Kidney epithelial cell (primary cell): ENCODE measurements around the gene ALDH1A2. TPM values are rescaled to one million over a fixed set of nuclear protein-coding genes. Genes with fewer than 3 reads are reported as not detected.

Experiments
- DNase-seq: peaks from one replicate; pipeline ENCODE4 v3.0.0-alpha.2; 2010; ENCODE audit warnings: low read depth
- H3K27me3 ChIP-seq: 2 replicates; pipeline ENCODE4 v1.6.0; 2011; ENCODE audit warnings: low read length; ENCODE audit not compliant: control insufficient read depth, insufficient read depth
- H3K36me3 ChIP-seq: 2 replicates; pipeline ENCODE4 v1.5.1; 2011; ENCODE audit warnings: low read length; ENCODE audit not compliant: control insufficient read depth, insufficient read depth
- H3K4me3 ChIP-seq: 2 replicates; pipeline ENCODE4 v1.5.1; 2011; ENCODE audit warnings: low read depth, mild to moderate bottlenecking, control low read depth, low read length
- total RNA-seq: library from RNA; depleted of rRNA; stranded (reverse); fragments of >200 nt; gene quantifications from 2 replicates; pipeline ENCODE4 v1.2.3, GENCODE V29; 2015
- TF ChIP-seq, protein P1 (sequence below): IDR thresholded peaks from 2 replicates; pipeline ENCODE4 v1.5.1; 2011; ENCODE audit warnings: mild to moderate bottlenecking, moderate library complexity, low read length, control low read depth, inconsistent platforms; ENCODE audit not compliant: insufficient read depth, poor library complexity, severe bottlenecking

The ALDH1A2 gene
- total RNA-seq, 1 donor from 2014 or later = 23.8 TPM

- TF ChIP-seq, protein P1, sequence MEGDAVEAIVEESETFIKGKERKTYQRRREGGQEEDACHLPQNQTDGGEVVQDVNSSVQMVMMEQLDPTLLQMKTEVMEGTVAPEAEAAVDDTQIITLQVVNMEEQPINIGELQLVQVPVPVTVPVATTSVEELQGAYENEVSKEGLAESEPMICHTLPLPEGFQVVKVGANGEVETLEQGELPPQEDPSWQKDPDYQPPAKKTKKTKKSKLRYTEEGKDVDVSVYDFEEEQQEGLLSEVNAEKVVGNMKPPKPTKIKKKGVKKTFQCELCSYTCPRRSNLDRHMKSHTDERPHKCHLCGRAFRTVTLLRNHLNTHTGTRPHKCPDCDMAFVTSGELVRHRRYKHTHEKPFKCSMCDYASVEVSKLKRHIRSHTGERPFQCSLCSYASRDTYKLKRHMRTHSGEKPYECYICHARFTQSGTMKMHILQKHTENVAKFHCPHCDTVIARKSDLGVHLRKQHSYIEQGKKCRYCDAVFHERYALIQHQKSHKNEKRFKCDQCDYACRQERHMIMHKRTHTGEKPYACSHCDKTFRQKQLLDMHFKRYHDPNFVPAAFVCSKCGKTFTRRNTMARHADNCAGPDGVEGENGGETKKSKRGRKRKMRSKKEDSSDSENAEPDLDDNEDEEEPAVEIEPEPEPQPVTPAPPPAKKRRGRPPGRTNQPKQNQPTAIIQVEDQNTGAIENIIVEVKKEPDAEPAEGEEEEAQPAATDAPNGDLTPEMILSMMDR = no peak
- DNase-seq = no peak
- no peaks in the 10 kb centered on the region for H3K27me3 ChIP-seq
- H3K4me3 ChIP-seq = no peak overlapping the region
- H3K36me3 ChIP-seq = no peaks in the 10 kb centered on the region
Measured at GRCh38 chr15:57941816-57942215, 123.7 kb downstream of the ALDH1A2 start.

- Histone ChIP-seq H3K36me3 (no peaks in the 10 kb centered on the region), H3K27me3 (no peaks in the 10 kb centered on the region), H3K4me3 (no peak overlapping the region)
- TF ChIP-seq, protein P1 = no peak
- DNase-seq = no peak
Measured at GRCh38 chr15:57932348-57932747, 133.2 kb downstream of the ALDH1A2 start.

DNA sequence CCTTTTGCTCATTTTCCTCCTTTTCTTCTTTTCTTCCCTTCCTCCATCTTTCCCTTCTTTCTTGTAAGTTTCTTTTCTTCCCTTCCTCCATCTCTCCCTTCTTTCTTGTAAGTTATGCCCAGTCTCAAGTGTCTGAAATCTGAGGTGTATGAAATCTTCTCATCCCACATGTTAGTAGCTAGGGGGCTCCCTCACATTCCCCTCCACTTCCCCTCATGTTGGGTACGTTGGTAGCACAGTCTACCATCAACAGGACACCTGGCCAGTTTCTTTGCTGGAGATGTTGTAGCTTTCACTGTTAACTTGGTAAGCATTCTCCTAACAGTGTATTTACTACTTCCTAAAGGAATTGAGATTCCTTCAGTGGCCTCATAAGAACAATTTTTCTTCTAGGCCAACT lies 133.9 kb downstream of the ALDH1A2 start:
- DNase-seq = no peak
- TF ChIP-seq, protein P1 = no peak
- Histone ChIP-seq H3K27me3 (no peaks in the 10 kb centered on the region), H3K36me3 (no peaks in the 10 kb centered on the region), H3K4me3 (no peak overlapping the region)

DNA sequence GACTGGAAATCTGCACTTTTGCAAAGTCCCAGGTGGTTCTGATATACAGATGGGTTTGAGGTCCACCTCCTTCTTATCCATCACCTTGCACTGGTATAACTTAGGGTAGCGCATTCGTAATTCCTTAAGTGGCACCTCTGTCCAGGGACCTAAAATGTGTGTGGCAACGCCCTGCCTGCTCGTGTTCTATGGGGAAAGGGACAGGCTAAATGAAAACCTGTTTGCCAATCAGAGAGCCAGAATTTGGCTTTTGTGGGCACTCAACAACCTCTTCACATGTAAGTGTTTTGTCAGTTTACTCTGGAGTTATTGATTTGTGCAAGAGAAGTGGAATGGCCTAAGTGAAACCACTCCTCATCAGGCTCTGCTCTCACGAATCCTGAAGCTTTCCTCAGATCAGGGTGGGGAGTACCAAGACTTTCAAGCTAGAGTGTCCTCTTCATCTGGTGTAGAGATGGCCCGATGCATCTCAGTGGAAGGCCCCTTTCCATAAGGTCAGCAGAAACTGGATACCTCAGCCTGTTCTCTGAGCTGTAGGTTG lies 138.3 kb downstream of the ALDH1A2 start:
- Histone ChIP-seq H3K4me3 (no peak overlapping the region), H3K36me3 (no peaks in the 10 kb centered on the region), H3K27me3 (no peaks in the 10 kb centered on the region)
- DNase-seq = no peak
- TF ChIP-seq, protein P1 = no peak

GRCh38 chr15:57925650-57926049 lies 139.9 kb downstream of the ALDH1A2 start:
- Histone ChIP-seq H3K27me3 (no peaks in the 10 kb centered on the region), H3K4me3 (no peak overlapping the region), H3K36me3 (no peaks in the 10 kb centered on the region)
- no peak for DNase-seq
- TF ChIP-seq, protein P1 = no peak

DNA sequence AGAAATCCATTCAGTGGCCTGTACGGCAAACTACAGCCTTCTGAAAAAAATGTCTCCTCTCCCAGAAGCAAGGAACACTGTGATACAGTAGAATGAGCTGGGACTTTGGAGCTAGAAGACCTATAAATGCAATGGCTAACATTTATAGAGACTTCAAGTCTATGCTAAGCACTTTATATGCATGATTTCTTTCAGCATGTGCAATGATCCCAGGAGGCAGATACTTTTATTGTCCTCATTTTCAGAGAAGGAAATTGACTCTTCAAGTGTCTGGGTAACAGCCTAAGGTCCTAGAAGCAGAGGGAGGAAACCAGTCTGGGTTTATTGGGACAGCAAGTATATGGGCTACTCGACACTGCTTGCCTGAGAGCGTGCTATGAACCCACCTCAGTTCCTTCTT lies 140.9 kb downstream of the ALDH1A2 start:
- Histone ChIP-seq H3K27me3 (no peaks in the 10 kb centered on the region), H3K4me3 (no peak overlapping the region), H3K36me3 (no peaks in the 10 kb centered on the region)
- DNase-seq = no peak
- TF ChIP-seq, protein P1 = no peak
